GM10248 (cell line): Measurements from ENCODE around the gene DNPH1.

Experiments
- CTCF ChIA-PET: fragments of 300-600 bp; sonication (Branson Sonifier 250); formaldehyde crosslinking; extraction: SDS; loops from one replicate; lab custom pipeline; 2021; ENCODE audit warnings: antibody characterized with exemption; lab: Yijun Ruan, JAX
- POLR2A ChIA-PET: fragments of 350-650 bp; sonication (Branson Sonifier 250); formaldehyde crosslinking; extraction: SDS; loops from one replicate; lab custom pipeline; 2020; ENCODE audit warnings: antibody characterized with exemption; lab: Yijun Ruan, JAX
- DNase-seq: peaks from one replicate; pipeline ENCODE4 v3.0.0; 2012; ENCODE audit errors: extremely low spot score
- TF ChIP-seq, protein P1 (sequence below): IDR thresholded peaks from 2 replicates; pipeline ENCODE4 v1.5.1; 2012; ENCODE audit warnings: mild to moderate bottlenecking, low read depth; ENCODE audit errors: extremely low read depth, missing control alignments, control extremely low read depth

Gene DNPH1

DNA sequence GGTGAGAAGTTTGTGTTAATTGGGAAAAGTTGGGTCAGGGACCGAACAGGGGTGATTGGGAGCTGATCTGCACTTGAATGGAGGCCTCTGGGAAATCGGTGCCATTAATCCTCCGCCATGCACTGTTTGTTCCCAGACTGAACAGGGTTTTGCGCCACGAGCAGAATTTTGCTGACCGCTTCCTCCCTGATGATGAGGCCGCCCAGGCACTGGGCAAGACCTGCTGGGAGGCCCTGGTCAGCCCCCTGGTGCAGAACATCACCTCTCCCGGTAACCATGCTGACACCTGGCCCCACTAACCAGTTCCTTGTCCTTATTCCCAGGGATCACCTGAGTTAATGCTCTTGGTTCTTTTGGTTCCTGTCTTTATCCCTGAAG lies 25.6 kb downstream of the DNPH1 start:
- DNase-seq, result no peak
- POLR2A ChIA-PET, result no interaction called here
- TF ChIP-seq, protein P1, sequence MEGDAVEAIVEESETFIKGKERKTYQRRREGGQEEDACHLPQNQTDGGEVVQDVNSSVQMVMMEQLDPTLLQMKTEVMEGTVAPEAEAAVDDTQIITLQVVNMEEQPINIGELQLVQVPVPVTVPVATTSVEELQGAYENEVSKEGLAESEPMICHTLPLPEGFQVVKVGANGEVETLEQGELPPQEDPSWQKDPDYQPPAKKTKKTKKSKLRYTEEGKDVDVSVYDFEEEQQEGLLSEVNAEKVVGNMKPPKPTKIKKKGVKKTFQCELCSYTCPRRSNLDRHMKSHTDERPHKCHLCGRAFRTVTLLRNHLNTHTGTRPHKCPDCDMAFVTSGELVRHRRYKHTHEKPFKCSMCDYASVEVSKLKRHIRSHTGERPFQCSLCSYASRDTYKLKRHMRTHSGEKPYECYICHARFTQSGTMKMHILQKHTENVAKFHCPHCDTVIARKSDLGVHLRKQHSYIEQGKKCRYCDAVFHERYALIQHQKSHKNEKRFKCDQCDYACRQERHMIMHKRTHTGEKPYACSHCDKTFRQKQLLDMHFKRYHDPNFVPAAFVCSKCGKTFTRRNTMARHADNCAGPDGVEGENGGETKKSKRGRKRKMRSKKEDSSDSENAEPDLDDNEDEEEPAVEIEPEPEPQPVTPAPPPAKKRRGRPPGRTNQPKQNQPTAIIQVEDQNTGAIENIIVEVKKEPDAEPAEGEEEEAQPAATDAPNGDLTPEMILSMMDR, result no peak
- CTCF ChIA-PET, result interaction anchor here (2.8 kb wide), 1 partner anchor 26 kb away, joined by 9 read pairs; the partner anchor contains the start of gene DNPH1

GRCh38 chr6:43203029-43203717 lies 26.1 kb downstream of the DNPH1 start:
- ChIA-PET POLR2A (no interaction called here), CTCF (interaction anchor here (1.1 kb wide), 1 partner anchor 12 kb away, joined by 3 read pairs; no protein-coding TSS in a partner anchor)
- TF ChIP-seq, protein P1, result no peak

DNA sequence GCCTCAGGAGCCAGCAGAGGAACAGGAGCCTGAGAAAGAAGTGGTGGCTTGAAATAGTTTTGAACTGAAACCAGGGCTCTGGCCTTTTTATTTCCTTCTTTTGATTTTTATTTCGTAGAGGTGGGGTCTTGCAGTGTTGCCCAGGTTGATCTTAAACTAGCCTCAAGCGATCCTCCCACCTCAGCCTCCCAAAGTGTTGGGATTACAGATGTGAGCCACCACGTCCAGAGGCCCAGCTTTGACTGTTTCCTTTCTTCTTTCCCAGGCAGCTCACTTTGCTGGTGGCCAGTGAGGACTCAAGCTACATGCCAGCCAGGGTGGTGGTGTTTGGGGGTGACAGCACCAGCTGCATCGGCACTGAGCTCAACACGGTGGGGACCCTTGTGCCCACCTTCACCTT lies 26.8 kb downstream of the DNPH1 start:
- ChIA-PET CTCF (interaction anchor here (1.1 kb wide), 1 partner anchor 11 kb away, joined by 3 read pairs; no protein-coding TSS in a partner anchor), POLR2A (interaction anchor here (0.6 kb wide), 1 partner anchor 92 kb away, joined by 5 read pairs; no protein-coding TSS in a partner anchor)
- TF ChIP-seq, protein P1, result no peak
- DNase-seq, result no peak

More at GRCh38 chr6:43203029-43203717, 26.1 kb downstream of the DNPH1 start:
- no peak for DNase-seq

- no peak for DNase-seq
- ChIA-PET CTCF (interaction anchor here (0.9 to 1.9 kb wide), 3 partner anchors 11 to 28 kb away, joined by 3 to 9 read pairs (median 5); partner anchors contain the start of gene DNPH1), POLR2A (no interaction called here)
- TF ChIP-seq, protein P1, result no peak
These were observed 28.7 kb downstream of the DNPH1 start for GRCh38 chr6:43200541-43200940.

GRCh38 chr6:43199912-43200311 lies 29.4 kb downstream of the DNPH1 start:
- DNase-seq, result no peak
- POLR2A ChIA-PET, result no interaction called here
- TF ChIP-seq, protein P1, result no peak
- CTCF ChIA-PET, result interaction anchor here (0.9 to 1.9 kb wide), 2 partner anchors 13 to 29 kb away, joined by 3 to 9 read pairs; partner anchors contain the start of gene DNPH1

DNA sequence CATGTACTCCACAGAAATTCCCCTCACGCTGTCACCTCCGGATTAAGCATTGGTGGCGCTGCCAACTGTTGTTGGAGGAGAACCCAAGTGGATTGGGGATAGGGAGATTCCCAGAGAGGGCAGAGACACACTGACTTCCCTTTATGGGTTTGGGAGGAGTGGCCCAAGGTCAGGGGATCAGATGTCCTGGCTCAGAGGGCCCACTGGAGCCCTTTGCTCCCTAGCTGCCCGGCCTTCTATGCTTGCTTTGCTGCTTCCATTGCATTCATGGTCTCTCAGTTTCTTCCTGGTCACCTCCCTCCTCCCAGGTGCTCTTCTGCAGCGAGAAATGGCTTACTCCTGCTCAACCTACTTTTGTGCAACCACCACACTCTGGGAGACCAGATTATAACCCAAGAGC lies 32.9 kb downstream of the DNPH1 start:
- no peak for DNase-seq
- ChIA-PET CTCF (interaction anchor here (1.6 kb wide), 1 partner anchor 10 kb away, joined by 3 read pairs; no protein-coding TSS in a partner anchor), POLR2A (no interaction called here)

More for the DNA sequence above, 32.9 kb downstream of the DNPH1 start:
- TF ChIP-seq, protein P1, result no peak
